Adrenal gland (tissue), 5 donors: ENCODE data around the gene AMBRA1.

ENCODE experiments used
- CTCF ChIP-seq, 6 experiments: fragments of 450-650 bp in 4 of 6; fragments of 200-600 bp in 2 of 6; sonication (generic) in 1 of 6; IDR thresholded peaks; 1 replicate in 5 of 6; 2 replicates in 1 of 6; pipeline versions ENCODE4 v1.5.1 to v1.8.0; 2016 to 2021; ENCODE audit warnings: antibody characterized with exemption in 6 of 6, mild to moderate bottlenecking in 2 of 6, moderate library complexity in 1 of 6
- POLR2A ChIP-seq, 2 donors: fragments of 450-650 bp; IDR thresholded peaks; one replicate each; pipeline ENCODE4 v1.6.1; 2017; ENCODE audit warnings: antibody characterized with exemption in 2 of 2, mild to moderate bottlenecking in 2 of 2, moderate library complexity in 1 of 2
- donor health status: DM: no; HTN: no; CAD: no.

GRCh38 chr11:46397526-46397925 is 196.3 kb downstream of the AMBRA1 start:
- TF ChIP-seq CTCF (IDR thresholded peaks at IDR 0.05) (no peak), POLR2A (IDR thresholded peaks at IDR 0.05) (no peak)
